H9 (cell line): ENCODE results near the gene JTB. TPM values are rescaled to one million over a fixed set of nuclear protein-coding genes. Genes with fewer than 3 reads are reported as not detected.

ENCODE experiments used
- DNase-seq: peaks from one replicate; pipeline ENCODE4 v3.0.0-alpha.2; 2017
- H2AFZ ChIP-seq: one replicate; pipeline ENCODE4 v1.6.1; 2013; ENCODE audit warnings: mild to moderate bottlenecking, low read length, control low read depth, moderate library complexity
- H2AK5ac ChIP-seq: 2 replicates; pipeline ENCODE4 v1.6.1; 2013; ENCODE audit warnings: low read length, control low read depth, mixed read lengths; ENCODE audit not compliant: insufficient read length
- H2BK120ac ChIP-seq: one replicate; pipeline ENCODE4 v1.6.1; 2013; ENCODE audit warnings: low read depth, mild to moderate bottlenecking, low read length, control low read depth, inconsistent platforms; ENCODE audit not compliant: poor library complexity, severe bottlenecking
- H2BK12ac ChIP-seq: 2 replicates; pipeline ENCODE4 v1.6.1; 2013; ENCODE audit warnings: low read length, control low read depth, mixed read lengths, low read depth; ENCODE audit not compliant: insufficient read length
- H2BK15ac ChIP-seq: 2 replicates; pipeline ENCODE4 v1.6.1; 2013; ENCODE audit warnings: low read depth, low read length, control low read depth
- H2BK20ac ChIP-seq: one replicate; pipeline ENCODE4 v1.6.1; 2013; ENCODE audit warnings: low read depth, mild to moderate bottlenecking, low read length, control low read depth, inconsistent platforms; ENCODE audit not compliant: poor library complexity, severe bottlenecking
- H2BK5ac ChIP-seq: 2 replicates; pipeline ENCODE4 v1.6.1; 2013; ENCODE audit warnings: low read length, control low read depth, mixed read lengths; ENCODE audit not compliant: insufficient read length
- H3K14ac ChIP-seq: 2 replicates; pipeline ENCODE4 v1.6.1; 2013; ENCODE audit warnings: low read length, control low read depth; ENCODE audit not compliant: insufficient read depth
- H3K18ac ChIP-seq: 2 replicates; pipeline ENCODE4 v1.6.1; 2013; ENCODE audit warnings: low read depth, mild to moderate bottlenecking, mixed read lengths, low read length, control low read depth; ENCODE audit not compliant: insufficient read length
- H3K23ac ChIP-seq: 2 replicates; pipeline ENCODE4 v1.6.1; 2013; ENCODE audit warnings: low read length, control low read depth, mixed read lengths, low read depth; ENCODE audit not compliant: insufficient read length
- H3K23me2 ChIP-seq: 2 replicates; pipeline ENCODE4 v1.6.1; 2013; ENCODE audit warnings: low read depth, mild to moderate bottlenecking, mixed read lengths, low read length, control low read depth; ENCODE audit not compliant: insufficient read length, poor library complexity, severe bottlenecking
- H3K27ac ChIP-seq: 2 replicates; pipeline ENCODE4 v1.5.1; 2013; ENCODE audit warnings: low read length, control low read depth, mixed read lengths, low read depth; ENCODE audit not compliant: insufficient read length
- H3K27me3 ChIP-seq: 2 replicates; pipeline ENCODE4 v1.6.1; 2013; ENCODE audit warnings: low read length, control low read depth, inconsistent platforms; ENCODE audit not compliant: insufficient read depth
- H3K4ac ChIP-seq: 2 replicates; pipeline ENCODE4 v1.6.1; 2013; ENCODE audit warnings: low read depth, mild to moderate bottlenecking, control low read depth, inconsistent platforms, low read length, moderate library complexity
- H3K4me1 ChIP-seq: 2 replicates; pipeline ENCODE4 v1.6.1; 2013; ENCODE audit warnings: low read length, control low read depth, inconsistent platforms; ENCODE audit not compliant: insufficient read depth
- H3K4me2 ChIP-seq: 2 replicates; pipeline ENCODE4 v1.6.1; 2013; ENCODE audit warnings: low read length, control low read depth, mixed read lengths; ENCODE audit not compliant: insufficient read length, insufficient read depth
- H3K56ac ChIP-seq: 2 replicates; pipeline ENCODE4 v1.6.1; 2013; ENCODE audit warnings: low read depth, mild to moderate bottlenecking, mixed read lengths, low read length, control low read depth; ENCODE audit not compliant: insufficient read length
- H3K79me1 ChIP-seq: 2 replicates; pipeline ENCODE4 v1.6.1; 2013; ENCODE audit warnings: low read depth, mild to moderate bottlenecking, moderate library complexity, low read length, control low read depth, inconsistent platforms; ENCODE audit not compliant: insufficient read depth, poor library complexity, severe bottlenecking
- H3K79me2 ChIP-seq: 2 replicates; pipeline ENCODE4 v1.6.1; 2013; ENCODE audit warnings: low read length, control low read depth, inconsistent platforms; ENCODE audit not compliant: insufficient read depth
- H3K9ac ChIP-seq: 2 replicates; pipeline ENCODE4 v1.6.1; 2013; ENCODE audit warnings: low read length, control low read depth, mixed read lengths; ENCODE audit not compliant: insufficient read length; ENCODE audit errors: extremely low read depth
- H3K9me3 ChIP-seq: one replicate; pipeline ENCODE4 v1.6.1; 2013; ENCODE audit warnings: low read depth, low read length, inconsistent platforms; ENCODE audit not compliant: control insufficient read depth
- H3T11ph ChIP-seq: one replicate; pipeline ENCODE4 v1.6.1; 2013; ENCODE audit warnings: mild to moderate bottlenecking, low read length, control low read depth, inconsistent platforms
- H4K20me1 ChIP-seq: one replicate; pipeline ENCODE4 v1.6.1; 2013; ENCODE audit not compliant: control insufficient read depth, insufficient read length, insufficient read depth
- H4K5ac ChIP-seq: 2 replicates; pipeline ENCODE4 v1.6.1; 2013; ENCODE audit warnings: low read depth, mild to moderate bottlenecking, mixed read lengths, low read length, control low read depth; ENCODE audit not compliant: insufficient read length
- H4K8ac ChIP-seq: replicated peaks from 2 replicates; pipeline ENCODE4 v1.6.1; 2013; ENCODE audit warnings: low read length, control low read depth, mixed read lengths, low read depth; ENCODE audit not compliant: insufficient read length
- H4K91ac ChIP-seq: 2 replicates; pipeline ENCODE4 v1.6.1; 2013; ENCODE audit warnings: low read depth, mild to moderate bottlenecking, moderate library complexity, mixed read lengths, low read length, control low read depth; ENCODE audit not compliant: insufficient read length
- H3K27ac Mint-ChIP-seq, 3 experiments: 2 replicates in 2 of 3; 3 replicates in 1 of 3; pipeline ENCODE4 v1.8.0; 2020 to 2021; ENCODE audit warnings: mixed read lengths in 3 of 3, mild to moderate bottlenecking in 1 of 3, moderate library complexity in 1 of 3
- H3K27me3 Mint-ChIP-seq: 2 replicates; pipeline ENCODE4 v1.8.0; 2021; ENCODE audit warnings: low read depth, mild to moderate bottlenecking, moderate library complexity, mixed read lengths
- H3K36me3 Mint-ChIP-seq, 3 experiments: 2 replicates in 2 of 3; 3 replicates in 1 of 3; pipeline ENCODE4 v1.8.0; 2020 to 2021; ENCODE audit warnings: low read depth in 3 of 3, mixed read lengths in 3 of 3; ENCODE audit not compliant: insufficient read depth in 1 of 3
- H3K4me1 Mint-ChIP-seq, 2 experiments: 2 replicates each; pipeline ENCODE4 v1.8.0; 2020; ENCODE audit warnings: mixed read lengths in 2 of 2
- H3K4me3 Mint-ChIP-seq, 2 experiments: 2 replicates in 1 of 2; 3 replicates in 1 of 2; pipeline ENCODE4 v1.8.0; 2020 to 2021; ENCODE audit warnings: mild to moderate bottlenecking in 2 of 2, mixed read lengths in 2 of 2, moderate library complexity in 1 of 2
- H3K9me3 Mint-ChIP-seq, 2 experiments: 2 replicates in 1 of 2; 3 replicates in 1 of 2; pipeline ENCODE4 v1.8.0; 2020; ENCODE audit warnings: mild to moderate bottlenecking in 2 of 2, mixed read lengths in 2 of 2, moderate library complexity in 1 of 2
- CTCF ChIP-seq: fragments of 200-600 bp; sonication (generic); conservative IDR thresholded peaks from 3 replicates; pipeline ENCODE4 v1.8.0; 2021; ENCODE audit warnings: antibody characterized with exemption, mild to moderate bottlenecking
- WGBS: extraction: QIAGEN DNeasy Blood & Tissue Kit; methylation state at CpG from one replicate; pipeline ENCODE4 v1.1.7; 2013; ENCODE audit warnings: missing lambda C conversion rate, low lambda C conversion rate, mixed read lengths; ENCODE audit not compliant: insufficient read length; ENCODE audit errors: extremely low coverage; 5-methylcytosine and 5-hydroxymethylcytosine counted together
- total RNA-seq: library from RNA; stranded (reverse); gene quantifications from 2 replicates; pipeline ENCODE4 v1.2.1, GENCODE V29; 2021

JTB gene
- total RNA-seq, 1 experiment from 2014 or later: 85.4 TPM

DNA sequence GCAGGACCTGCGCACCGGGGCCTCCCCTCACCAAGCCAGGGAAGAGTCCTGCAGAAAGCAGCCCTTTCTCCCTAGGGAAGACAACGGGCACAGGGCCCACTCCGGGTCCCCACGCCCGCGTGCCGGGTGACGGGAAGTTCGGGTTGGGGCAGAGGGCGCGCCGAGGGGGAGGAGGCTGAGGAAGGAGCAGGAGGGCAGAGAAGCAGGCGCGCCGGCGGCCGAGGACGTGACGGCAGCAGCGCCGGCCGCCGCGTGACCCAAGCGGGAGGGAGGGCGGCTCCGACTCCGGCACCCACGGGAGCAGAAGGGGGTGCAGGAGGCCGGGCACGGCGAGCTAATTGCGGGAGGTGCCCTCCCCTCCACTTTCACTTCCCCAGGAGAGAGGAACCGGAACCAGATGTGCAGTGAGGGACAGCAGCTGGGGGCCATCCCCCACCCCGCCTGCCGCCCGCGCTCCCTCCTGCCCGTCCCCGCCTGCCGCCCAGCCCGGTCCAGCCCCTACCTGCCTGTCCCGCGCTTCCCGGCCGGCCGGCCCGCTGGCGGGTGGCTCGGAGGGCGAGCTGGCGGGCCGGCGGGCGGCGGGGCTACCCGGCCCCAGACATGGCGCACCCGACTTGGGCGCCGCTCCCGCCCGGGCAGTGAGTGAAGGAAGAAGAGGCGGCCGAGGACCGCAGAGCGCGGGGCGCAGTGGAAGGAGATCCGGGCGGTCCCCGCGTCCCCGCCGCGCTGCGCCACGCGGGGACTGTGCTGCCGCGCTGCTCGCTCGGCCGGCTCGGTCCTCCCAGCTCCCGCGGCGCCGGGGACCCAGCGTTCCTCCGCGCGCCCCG, 31.5 kb downstream of the JTB start:
- Histone ChIP-seq H2BK120ac (no peak overlapping the region), H4K20me1 (peaks cover 1% of the 10 kb centered on the region), H3K4me1 (no peaks in the 10 kb centered on the region; the same call in 1 of the 2 replicates), H4K5ac (no peak overlapping the region), H3K9ac (peak overlapping the region; percentile 61), H3K14ac (peak overlapping the region; percentile 75), H3K23ac (no peak overlapping the region), H3K4me2 (peak overlapping the region; percentile 52), H2BK12ac (no peak overlapping the region), H3K79me2 (no peaks in the 10 kb centered on the region), H4K8ac (no peak overlapping the region), H2BK15ac (no peak overlapping the region), H3K79me1 (peaks cover 3% of the 10 kb centered on the region), H2AK5ac (no peak overlapping the region), H2BK20ac (no peak overlapping the region), H3K9me3 (no peaks in the 10 kb centered on the region), H2BK5ac (no peak overlapping the region), H3K56ac (no peak overlapping the region), H3K4ac (no peak overlapping the region), H3K23me2 (peaks cover 5% of the 10 kb centered on the region), H2AFZ (no peak overlapping the region), H3K18ac (no peak overlapping the region), H3K27ac (no peak overlapping the region), H4K91ac (no peak overlapping the region), H3K27me3 (no peaks in the 10 kb centered on the region), H3T11ph (no peak overlapping the region)
- no peak for TF ChIP-seq CTCF
- peak overlapping the region in 1 of 3 experiments; percentile 83; a peak in 2 of 7 replicates for H3K27ac Mint-ChIP-seq
- peak overlapping the region; percentile 82 to 93 for H3K4me3 Mint-ChIP-seq
- H3K4me1 Mint-ChIP-seq: peaks cover 10 to 17% of the 10 kb centered on the region in 2 experiments
- H3K9me3 Mint-ChIP-seq: no peaks in the 10 kb centered on the region
- DNase-seq: peak; percentile 53
- H3K36me3 Mint-ChIP-seq: peaks cover 13 to 55% (median 39%) of the 10 kb centered on the region in 3 experiments
- H3K27me3 Mint-ChIP-seq: no peaks in the 10 kb centered on the region
- WGBS: no CpG with 5 or more reads among the region's 95 CpGs
